Stimulated activated CD8-positive, alpha-beta memory T cell treated with anti-CD3 and anti-CD28 coated beads, Interleukin-4, amount 100 ng/mL, for 24 hours (primary cell): ENCODE results near the gene SLC19A2.
A peak's percentile ranks its signal among the peaks of the same experiment; 100 is the strongest.
"Not testable (repeated sequence)": the region's sequence is repeated elsewhere in the genome, so short reads cannot be mapped to it uniquely, and the experiment has no call there.

ENCODE experiments used
- DNase-seq: peaks from one replicate; pipeline ENCODE4 v3.0.0-alpha.2; 2020; ENCODE audit warnings: low read depth

Gene SLC19A2, protein sequence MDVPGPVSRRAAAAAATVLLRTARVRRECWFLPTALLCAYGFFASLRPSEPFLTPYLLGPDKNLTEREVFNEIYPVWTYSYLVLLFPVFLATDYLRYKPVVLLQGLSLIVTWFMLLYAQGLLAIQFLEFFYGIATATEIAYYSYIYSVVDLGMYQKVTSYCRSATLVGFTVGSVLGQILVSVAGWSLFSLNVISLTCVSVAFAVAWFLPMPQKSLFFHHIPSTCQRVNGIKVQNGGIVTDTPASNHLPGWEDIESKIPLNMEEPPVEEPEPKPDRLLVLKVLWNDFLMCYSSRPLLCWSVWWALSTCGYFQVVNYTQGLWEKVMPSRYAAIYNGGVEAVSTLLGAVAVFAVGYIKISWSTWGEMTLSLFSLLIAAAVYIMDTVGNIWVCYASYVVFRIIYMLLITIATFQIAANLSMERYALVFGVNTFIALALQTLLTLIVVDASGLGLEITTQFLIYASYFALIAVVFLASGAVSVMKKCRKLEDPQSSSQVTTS

DNA sequence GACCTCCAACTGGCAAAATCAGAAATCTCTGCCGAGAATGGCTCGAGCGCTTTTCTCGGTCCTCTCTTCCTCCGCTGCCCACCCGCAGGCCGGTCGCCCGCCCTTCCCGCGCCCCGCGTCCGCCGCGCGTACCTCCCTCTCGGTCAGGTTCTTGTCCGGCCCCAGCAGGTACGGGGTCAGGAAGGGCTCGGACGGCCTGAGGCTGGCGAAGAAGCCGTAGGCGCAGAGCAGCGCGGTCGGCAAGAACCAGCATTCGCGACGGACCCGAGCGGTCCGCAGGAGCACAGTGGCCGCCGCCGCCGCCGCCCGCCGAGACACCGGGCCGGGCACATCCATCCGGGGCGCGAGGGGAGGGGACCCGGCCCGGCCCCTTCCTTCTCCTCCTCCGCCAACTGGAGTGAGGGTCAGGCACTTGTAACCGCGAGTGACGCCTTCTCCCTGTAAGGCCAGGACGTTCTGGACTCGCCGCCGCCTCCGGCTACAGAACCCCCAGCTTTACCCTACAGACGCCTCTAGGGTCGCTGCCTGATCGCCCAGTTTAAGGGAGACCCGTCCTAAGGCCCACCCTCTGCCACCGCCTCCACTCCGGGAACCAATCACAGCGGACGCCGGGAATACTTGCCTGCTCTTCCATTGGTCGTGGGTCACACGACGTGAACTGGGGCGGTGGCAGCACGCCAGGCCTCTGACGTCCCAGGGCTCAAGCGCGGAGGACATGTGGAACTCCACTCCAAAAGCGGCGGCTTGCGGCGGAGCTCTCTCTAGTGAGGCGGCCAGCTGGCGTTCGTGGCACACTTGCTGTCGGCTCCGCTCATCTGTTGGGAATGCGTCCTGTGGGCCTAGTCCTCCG is at the start of gene SLC19A2:
Gene SLC19A2, minus strand, starts transcription at position 514 of the 850 bp plus-strand sequence. Its CDS starts 178 bp downstream, at position 336.
- DNase-seq: peak; percentile 90

DNA sequence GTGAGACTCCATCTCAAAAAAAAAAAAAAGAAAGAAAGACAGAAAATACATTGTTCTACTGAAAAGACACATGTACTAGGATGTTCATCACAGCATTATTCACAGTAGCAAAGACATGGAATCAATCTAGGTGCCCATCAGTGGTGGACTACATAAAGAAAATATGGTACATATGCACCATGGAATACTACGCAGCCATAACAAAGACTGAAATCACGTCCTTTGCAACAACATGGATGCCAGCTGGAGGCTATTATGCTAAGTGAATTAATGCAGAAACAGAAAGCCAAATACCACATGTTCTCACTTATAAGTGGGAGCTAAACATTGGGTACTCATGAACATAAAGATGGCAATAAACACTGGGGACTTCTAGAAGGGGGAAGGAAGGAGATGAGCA is 48.9 kb upstream of the SLC19A2 start:
- DNase-seq: no peak

DNA sequence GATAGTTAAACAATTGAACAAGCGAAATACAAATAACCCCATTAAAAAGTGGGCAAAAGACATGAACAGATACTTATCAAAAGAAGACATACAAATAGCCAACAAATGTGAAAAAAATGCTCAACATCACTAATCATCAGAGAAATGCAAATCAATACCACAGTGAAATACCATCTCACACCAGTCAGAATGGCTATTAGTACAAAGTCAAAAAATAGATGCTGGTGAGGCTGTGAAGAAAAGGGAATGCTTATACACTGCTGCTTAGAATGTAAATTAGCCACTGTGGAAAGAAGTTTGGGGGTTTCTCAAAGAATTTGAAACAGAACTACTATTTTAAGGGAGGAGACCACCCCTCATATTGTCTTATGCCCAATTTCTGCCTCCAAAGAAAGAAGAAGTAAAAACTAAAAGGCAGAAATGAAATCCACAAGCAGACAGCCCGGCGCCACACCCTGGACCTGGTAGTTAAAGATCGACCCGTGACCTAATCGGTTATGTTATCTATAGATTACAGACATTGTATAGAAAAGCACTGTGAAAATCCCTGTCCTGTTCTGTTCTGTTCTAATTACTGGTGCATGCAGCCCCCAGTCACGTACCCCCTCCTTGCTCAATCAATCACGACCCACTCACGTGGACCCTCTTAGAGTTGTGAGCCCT is 47.9 kb upstream of the SLC19A2 start:
- not testable (repeated sequence) for DNase-seq

DNA sequence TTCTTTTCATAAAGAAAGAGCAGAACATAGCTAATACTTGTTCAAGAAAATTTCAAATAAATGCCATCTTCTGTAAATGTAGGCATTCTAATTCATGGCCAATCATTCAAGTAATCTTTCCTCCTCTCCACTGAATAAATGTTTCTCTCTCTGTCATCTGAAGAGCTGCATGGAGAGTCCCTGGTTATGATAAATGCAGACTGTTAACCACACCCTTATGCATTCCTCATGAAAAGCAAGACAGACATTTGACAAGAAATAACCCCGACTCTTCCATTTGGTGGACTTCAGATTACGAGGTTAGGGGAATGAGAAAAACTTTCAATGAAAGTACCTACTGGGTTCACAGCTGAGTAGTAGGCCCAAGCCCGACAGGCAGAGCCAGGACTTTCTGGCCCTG is 44.7 kb upstream of the SLC19A2 start:
- no peak for DNase-seq

GRCh38 chr1:169529068-169529642 is 43.4 kb upstream of the SLC19A2 start:
- DNase-seq: no peak

DNA sequence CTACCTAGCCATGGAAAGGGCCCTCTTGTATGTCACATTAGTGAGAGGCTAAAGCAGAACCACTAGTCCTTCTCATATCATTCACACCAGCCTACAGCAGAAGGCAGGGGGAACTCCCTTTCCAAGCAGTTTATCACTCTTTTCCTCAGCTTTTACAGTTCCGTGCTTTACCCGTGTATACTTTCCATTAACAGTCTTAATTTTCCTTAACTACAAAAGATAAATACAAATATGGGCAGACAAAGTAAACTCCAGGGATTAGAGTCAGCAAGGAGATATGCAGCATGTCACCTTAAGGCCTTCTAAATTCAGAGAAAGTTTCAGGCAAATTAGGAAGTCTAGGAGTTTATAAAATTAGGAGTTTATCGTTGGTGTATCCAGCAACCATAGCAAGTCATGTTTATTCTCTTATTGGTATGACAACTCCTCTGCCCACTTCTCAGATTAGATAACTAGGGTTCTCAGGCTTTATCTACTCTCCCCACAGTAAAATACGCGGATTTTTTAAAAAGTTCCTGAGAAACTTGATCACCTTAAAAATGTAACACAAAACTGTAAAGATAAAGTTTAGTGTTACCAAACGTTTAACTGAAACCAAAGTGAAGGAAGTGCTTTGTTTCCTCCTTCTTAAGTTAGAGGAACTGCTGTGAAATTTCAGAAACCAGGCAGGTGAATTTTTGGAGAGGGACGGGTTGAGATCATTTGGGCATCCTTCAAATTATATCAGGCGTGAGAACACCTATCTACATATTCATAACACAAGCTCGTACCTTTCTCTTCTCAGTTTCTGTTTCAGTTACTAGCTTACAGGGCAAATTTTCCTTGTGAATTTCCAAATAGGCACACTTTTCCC is 42.7 kb upstream of the SLC19A2 start:
- DNase-seq: no peak

GRCh38 chr1:169527451-169528214 is 41.9 kb upstream of the SLC19A2 start:
- DNase-seq: no peak

- no peak for DNase-seq
Observed at GRCh38 chr1:169527001-169527400, 41.3 kb upstream of the SLC19A2 start.

- DNase-seq: no peak
Observed at GRCh38 chr1:169526120-169526832, 40.5 kb upstream of the SLC19A2 start.

GRCh38 chr1:169525391-169525790 is 39.6 kb upstream of the SLC19A2 start:
- no peak for DNase-seq

- no peak for DNase-seq
Observed at GRCh38 chr1:169523904-169524303, 38.2 kb upstream of the SLC19A2 start.

DNA sequence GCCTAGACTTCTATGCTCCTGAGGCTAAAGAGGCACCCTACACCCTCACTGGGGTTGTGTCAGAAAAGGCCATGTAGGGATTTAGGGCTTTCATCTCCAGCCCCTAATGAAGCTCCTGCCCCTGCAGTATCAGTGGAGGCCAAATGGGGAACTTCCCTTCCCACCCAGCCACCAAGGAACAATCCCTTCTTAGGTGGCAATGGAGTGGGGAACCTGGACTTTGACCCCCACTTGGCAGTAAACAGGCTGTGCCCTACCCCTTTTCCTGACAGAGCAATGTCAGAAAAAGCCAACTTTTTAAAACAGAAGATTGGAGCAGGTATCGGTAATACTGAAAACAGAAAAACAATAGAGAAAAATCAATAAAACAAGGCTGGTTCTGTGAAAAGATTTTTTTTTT is 35.5 kb upstream of the SLC19A2 start:
- no peak for DNase-seq

DNA sequence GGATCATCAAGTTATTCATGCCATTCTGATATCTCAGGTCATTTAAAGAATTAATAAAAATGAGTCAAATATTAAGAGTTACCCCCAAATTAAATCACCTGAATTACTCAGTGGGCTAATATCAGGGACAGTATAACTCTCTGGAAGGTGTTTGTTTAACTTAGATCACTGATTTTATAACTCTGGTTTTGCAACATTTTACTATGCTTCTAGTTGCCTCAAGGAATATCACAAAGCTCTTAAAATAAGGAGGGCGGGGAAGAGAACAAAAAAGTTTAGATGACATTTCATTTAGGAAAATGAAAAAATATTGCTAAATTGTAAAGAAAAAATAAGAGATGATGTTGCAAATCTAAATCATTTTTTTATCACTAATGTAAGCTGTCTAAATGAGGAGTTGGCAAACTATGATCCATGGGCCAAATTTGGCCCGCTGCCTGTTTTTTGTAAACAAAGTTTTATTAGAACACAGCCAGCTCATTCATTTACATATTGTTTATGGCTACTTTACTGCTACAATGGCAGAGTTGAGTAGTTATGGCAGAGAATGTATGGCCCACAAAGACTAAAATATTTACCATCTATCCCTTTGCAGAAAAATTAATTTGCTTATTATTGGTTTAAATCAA is 31.9 kb upstream of the SLC19A2 start:
- no peak for DNase-seq

- DNase-seq: no peak
Observed at GRCh38 chr1:169515641-169516040, 29.9 kb upstream of the SLC19A2 start.

GRCh38 chr1:169514566-169515270 is 29.0 kb upstream of the SLC19A2 start:
- no peak for DNase-seq

GRCh38 chr1:169513208-169513607 is 27.5 kb upstream of the SLC19A2 start:
- no peak for DNase-seq

GRCh38 chr1:169511316-169512005 is 25.7 kb upstream of the SLC19A2 start:
- no peak for DNase-seq

DNA sequence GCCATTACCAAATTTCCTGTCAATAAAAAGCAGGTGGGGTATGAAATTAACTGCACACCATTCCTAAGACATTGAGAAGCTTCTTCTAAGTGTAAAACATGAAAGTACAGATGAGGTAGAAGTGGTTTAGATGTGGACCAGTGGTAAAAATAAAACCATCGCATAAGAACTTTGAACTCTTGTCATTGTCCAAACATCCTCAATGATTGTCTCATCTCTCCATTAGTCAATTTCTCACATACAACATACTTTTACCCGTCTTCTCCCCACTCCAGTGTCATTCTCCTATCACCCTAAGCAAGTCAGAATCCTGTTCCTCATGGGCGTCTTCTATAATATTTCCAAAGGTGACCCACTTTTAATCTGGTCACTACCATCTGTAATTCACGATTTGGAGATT is 24.3 kb upstream of the SLC19A2 start:
- no peak for DNase-seq
